HG02840 (cell line): ENCODE measurements around the gene MLNR.
A peak's percentile ranks its signal among the peaks of the same experiment; 100 is the strongest.

Source experiments
- ATAC-seq: cut with Tn5 transposase; IDR thresholded peaks from one replicate; pipeline ENCODE4 v1.9.1; 2021; ENCODE audit warnings: mild to moderate bottlenecking, moderate library complexity, moderate number of reproducible peaks; ENCODE audit not compliant: unreplicated experiment, low FRiP score

Gene MLNR, protein sequence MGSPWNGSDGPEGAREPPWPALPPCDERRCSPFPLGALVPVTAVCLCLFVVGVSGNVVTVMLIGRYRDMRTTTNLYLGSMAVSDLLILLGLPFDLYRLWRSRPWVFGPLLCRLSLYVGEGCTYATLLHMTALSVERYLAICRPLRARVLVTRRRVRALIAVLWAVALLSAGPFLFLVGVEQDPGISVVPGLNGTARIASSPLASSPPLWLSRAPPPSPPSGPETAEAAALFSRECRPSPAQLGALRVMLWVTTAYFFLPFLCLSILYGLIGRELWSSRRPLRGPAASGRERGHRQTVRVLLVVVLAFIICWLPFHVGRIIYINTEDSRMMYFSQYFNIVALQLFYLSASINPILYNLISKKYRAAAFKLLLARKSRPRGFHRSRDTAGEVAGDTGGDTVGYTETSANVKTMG

DNA sequence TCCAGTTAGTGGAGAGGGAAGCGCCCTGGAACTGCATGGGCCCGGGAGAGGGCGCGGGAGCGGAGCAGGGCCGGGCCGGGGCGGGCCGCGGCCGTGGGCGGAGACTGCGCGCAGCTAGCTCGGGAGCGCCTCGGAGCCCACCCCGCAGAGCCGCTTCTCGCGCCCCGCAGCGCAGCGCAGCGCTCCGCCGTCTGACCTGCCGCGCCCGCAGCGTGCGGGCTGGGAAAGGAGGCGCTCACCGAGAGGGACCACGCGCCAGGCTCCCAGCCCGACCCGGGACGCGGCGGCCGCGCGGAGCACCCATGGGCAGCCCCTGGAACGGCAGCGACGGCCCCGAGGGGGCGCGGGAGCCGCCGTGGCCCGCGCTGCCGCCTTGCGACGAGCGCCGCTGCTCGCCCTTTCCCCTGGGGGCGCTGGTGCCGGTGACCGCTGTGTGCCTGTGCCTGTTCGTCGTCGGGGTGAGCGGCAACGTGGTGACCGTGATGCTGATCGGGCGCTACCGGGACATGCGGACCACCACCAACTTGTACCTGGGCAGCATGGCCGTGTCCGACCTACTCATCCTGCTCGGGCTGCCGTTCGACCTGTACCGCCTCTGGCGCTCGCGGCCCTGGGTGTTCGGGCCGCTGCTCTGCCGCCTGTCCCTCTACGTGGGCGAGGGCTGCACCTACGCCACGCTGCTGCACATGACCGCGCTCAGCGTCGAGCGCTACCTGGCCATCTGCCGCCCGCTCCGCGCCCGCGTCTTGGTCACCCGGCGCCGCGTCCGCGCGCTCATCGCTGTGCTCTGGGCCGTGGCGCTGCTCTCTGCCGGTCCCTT lies at the start of gene MLNR:
Gene MLNR (plus strand): TSS at position 303 of the 820 bp plus-strand sequence. CDS start 0 bp downstream, at position 303.
- ATAC-seq = no peak

- no peak for ATAC-seq
Measured at GRCh38 chr13:49171359-49171758, 48.8 kb upstream of the MLNR start.

DNA sequence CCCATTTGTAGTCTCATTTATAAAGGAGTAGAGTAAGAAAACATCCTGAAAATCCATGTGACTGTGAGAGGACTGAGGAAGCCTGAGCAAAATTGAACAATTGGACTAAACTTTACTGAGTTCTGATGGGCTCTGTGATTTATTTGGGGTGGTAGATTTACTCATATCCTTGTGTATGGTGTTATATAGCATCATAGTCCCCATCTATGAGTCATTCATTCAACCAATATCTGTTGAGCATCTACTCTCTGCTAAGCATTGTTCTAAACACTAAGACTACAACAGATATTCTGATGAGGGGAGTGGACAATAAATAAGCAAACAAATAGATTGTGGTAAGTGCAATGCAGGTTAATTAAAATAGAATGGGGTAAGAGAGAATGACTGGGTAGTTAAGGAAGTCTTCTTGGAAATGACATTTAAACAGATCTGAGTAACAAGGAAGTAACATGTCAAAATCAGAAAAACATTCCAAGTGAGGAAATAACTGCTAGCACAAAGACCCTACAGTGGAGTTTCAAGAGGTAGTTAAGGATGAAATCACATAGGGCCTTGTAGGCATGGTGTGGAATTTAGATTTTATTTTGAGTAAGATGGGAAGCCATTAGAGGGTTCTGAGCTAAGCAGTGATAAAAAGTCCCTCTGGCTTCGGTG lies 36.3 kb upstream of the MLNR start:
- ATAC-seq = no peak

DNA sequence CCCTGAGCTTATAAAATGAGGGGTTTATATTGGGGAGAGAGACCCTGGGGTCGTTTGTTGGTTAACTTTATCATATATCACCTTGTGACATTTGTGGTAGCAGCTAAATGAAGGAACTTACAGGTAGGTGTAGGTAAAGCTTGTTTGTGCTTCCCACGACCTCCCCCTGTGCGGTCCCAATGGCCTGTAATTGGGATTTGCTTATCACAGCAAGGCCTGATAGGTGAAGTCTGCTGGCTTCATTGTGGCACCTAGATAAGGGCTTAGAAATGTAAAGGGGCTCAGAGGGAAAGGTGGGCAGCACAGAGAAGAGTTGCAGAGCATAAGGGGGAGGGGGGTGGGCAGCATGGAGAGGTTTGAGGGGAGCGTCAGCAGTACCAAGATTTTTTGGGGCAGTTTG lies 35.5 kb upstream of the MLNR start:
- ATAC-seq = no peak

DNA sequence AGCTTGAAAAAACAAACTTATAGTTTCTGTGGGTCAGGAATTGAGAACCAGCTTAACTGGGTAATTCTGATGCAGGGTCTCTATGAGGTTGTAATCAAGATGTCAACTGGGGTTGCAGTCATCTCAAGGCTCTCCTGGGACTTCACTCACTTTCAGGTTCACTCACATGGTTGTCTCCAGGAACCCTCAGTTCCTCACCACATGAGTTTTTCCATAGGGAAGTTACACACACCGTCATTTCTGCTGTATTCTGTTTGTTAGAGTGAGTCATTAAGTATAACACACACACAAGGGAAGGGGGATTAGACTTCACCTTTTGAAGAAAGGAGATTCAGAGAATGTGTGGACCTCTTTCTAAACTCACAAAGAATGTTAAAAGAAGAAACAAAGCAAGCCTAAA lies 34.9 kb upstream of the MLNR start:
- peak; percentile 45 for ATAC-seq

DNA sequence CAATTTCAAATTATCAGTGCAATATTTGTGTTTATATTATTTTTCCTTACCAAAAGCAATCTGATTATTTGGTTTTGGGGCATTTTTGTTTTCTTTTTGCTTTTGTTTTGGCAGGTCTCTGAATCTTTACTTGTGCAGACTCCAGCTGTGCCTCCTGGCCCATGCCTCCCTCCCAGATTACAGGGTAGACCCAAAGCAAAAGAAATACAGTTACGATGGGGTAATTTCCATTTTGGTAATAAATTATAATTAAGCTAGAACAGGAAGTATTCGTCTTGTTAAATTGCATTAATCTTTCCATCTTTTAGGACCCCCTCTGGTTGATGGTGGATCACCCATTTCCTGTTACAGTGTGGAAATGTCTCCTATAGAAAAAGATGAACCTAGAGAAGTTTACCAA lies 29.2 kb upstream of the MLNR start:
- no peak for ATAC-seq

DNA sequence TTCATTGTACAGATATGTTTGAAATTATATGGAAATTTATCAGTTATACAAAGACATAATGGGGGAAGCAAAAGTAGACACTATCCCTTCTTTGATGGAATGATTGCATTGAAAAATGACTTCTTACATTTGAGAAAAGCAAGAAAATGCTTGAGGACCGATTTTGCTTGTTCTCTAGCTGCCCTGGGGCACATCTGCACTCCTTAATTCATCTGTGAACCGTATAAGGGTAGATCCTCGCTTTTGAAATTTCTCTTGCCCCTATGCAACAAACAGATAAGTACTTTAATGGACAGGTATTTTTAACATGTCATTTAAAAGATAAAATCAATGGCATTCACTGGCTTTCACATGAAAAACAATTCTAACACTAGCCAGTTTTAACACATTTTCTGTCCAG lies 13.5 kb upstream of the MLNR start:
- ATAC-seq = no peak

GRCh38 chr13:49208619-49209018 lies 11.5 kb upstream of the MLNR start:
- ATAC-seq = no peak

DNA sequence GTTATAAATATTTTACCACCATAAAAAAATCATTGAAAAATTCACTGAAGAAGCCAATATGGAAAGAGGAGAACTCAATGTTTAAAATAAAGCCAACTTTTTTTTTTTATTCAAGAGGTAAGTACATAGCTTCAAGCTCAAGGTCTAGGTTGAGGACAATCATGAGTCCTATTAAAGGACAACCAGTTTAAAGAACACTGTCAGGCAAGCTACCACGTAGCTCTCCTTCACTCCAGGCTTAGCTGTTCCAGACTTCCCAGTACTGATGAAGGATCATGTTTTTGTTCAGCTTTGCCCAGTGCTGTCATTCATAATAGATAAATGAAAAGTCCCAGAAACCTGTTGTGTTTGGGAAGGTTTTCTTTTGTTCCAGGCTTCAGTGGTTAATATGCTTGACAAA lies 10.0 kb upstream of the MLNR start:
- no peak for ATAC-seq

DNA sequence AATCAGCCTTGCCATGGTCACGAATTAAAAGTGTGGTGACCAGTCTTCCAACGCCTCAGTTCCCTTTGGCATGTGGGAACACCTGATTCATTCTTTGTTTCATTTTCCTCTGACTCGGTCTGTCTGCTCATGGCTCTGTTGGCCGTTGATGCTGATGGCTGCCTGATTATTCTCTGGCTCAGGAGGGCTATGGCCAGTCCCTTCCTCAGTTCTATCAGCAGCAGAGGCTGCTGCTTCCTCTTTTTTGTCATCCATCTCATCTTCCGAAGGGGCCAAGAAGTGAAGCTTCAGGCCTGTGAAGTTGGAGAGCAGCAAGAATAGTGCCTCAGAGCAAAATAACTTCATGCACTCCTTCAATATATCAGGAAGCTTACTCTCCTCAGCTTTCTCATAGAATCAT lies 9.5 kb upstream of the MLNR start:
- no peak for ATAC-seq

- ATAC-seq = no peak
Measured at GRCh38 chr13:49213539-49213938, 6.6 kb upstream of the MLNR start.

DNA sequence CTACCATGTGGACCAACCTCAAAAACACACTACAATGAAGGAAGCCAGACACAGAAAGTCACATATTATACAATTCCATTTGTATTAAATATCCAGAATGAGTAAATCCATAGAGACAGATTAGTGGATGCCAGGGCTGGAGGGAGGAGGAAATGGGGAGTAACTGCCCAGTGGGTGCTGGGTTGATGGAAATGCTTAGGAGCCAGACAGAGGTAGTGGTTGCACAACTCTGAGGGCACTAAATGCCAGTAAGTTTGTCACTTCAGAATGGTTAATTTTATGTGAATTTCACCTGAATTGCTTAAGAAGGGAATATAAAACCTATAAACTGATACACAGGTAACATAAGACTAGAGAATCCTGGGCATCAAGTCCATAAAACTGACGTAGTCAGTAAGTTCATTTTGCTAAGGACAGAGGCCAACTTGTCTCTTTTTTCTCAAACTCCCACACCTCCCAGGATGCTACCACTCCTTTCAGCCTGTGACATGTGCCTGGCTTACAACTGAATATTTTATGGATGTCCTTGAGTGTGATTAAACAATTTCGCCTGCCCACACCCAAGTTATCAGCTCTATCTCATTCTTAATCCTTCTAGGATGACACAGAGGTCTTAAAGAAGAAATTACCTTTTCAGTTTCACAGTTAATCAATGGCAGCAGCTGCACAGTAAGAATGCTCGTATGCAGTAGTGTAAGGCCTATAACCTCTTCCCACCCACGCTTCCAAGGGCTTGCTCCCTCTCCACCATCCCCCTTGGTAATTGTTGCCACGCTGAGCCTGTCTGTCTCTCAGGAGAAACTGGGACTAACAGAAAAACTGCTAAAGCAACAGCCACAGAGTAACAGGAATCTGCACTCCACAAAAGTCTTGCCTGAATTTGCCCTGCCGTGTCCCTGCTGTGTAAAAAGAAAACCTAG lies 5.9 kb upstream of the MLNR start:
- no peak for ATAC-seq

GRCh38 chr13:49214917-49215376 lies 5.2 kb upstream of the MLNR start:
- no peak for ATAC-seq

- ATAC-seq = no peak
Measured at GRCh38 chr13:49216334-49216733, 3.8 kb upstream of the MLNR start.

- no peak for ATAC-seq
Measured at GRCh38 chr13:49217962-49218492, 2.1 kb upstream of the MLNR start.

GRCh38 chr13:49218493-49219051 lies 1.6 kb upstream of the MLNR start:
- no peak for ATAC-seq

GRCh38 chr13:49219647-49220035 lies 497 bp upstream of the MLNR start:
- ATAC-seq = no peak

- ATAC-seq = no peak
Measured at GRCh38 chr13:49220856-49221589, 885 bp downstream of the MLNR start.

- ATAC-seq = no peak
Measured at GRCh38 chr13:49221590-49221965, 1.4 kb downstream of the MLNR start.
